CD14-positive monocyte (primary cell): ENCODE data around the gene KIF18A. TPM values are rescaled to one million over a fixed set of nuclear protein-coding genes. Genes with fewer than 3 reads are reported as not detected.

Experiments used
- DNase-seq, 3 donors: peaks; one replicate each; pipeline ENCODE4 v3.0.0-alpha.2; 2011 to 2022
- H2AFZ ChIP-seq: 2 replicates; pipeline ENCODE4 v1.6.0; 2012; ENCODE audit warnings: mild to moderate bottlenecking, low read depth, low read length, inconsistent platforms; ENCODE audit not compliant: insufficient read depth, poor library complexity, severe bottlenecking
- H3K27ac ChIP-seq, 2 donors: 1 replicate in 1 of 2; 2 replicates in 1 of 2; pipeline ENCODE4 v1.5.1; 2012 to 2013; ENCODE audit warnings: low read length in 2 of 2, control low read depth in 1 of 2, inconsistent platforms in 1 of 2, low read depth in 1 of 2, mild to moderate bottlenecking in 1 of 2
- H3K27me3 ChIP-seq, 2 donors: one replicate each; pipeline versions ENCODE4 v1.6.0 to v1.6.1; 2011 to 2013; ENCODE audit warnings: low read length in 2 of 2; ENCODE audit not compliant: control insufficient read depth in 2 of 2, insufficient read depth in 2 of 2
- H3K36me3 ChIP-seq, 2 donors: replicated peaks in 1 of 2; 1 replicate in 1 of 2; 2 replicates in 1 of 2; pipeline versions ENCODE4 v1.5.1 to v1.6.1; 2012 to 2013; ENCODE audit warnings: low read length in 2 of 2, control low read depth in 1 of 2, inconsistent platforms in 1 of 2, mild to moderate bottlenecking in 1 of 2; ENCODE audit not compliant: insufficient read depth in 2 of 2, control insufficient read depth in 1 of 2
- H3K4me1 ChIP-seq, 2 donors: 1 replicate in 1 of 2; 2 replicates in 1 of 2; pipeline versions ENCODE4 v1.5.1 to v1.6.1; 2012 to 2013; ENCODE audit warnings: low read length in 2 of 2, control low read depth in 1 of 2, inconsistent platforms in 1 of 2, mild to moderate bottlenecking in 1 of 2, moderate library complexity in 1 of 2; ENCODE audit not compliant: insufficient read depth in 2 of 2, control insufficient read depth in 1 of 2
- H3K4me2 ChIP-seq: replicated peaks from 2 replicates; pipeline ENCODE3; 2012; ENCODE audit warnings: low read length, moderate library complexity, mild to moderate bottlenecking; ENCODE audit not compliant: poor library complexity, severe bottlenecking; ENCODE audit errors: extremely low read depth
- H3K4me3 ChIP-seq, 3 experiments: fragments of 200-600 bp in 1 of 3; sonication (generic) in 1 of 3; replicated peaks in 1 of 3; 1 replicate in 2 of 3; 2 replicates in 1 of 3; pipeline ENCODE4 v1.5.1; 2011 to 2013; ENCODE audit warnings: low read length in 3 of 3, mild to moderate bottlenecking in 3 of 3, control low read depth in 2 of 3, low read depth in 2 of 3, inconsistent platforms in 1 of 3, moderate library complexity in 1 of 3
- H3K79me2 ChIP-seq: 2 replicates; pipeline ENCODE4 v1.6.0; 2012; ENCODE audit warnings: mild to moderate bottlenecking, control low read depth, inconsistent platforms, low read length, moderate library complexity; ENCODE audit not compliant: insufficient read depth
- H3K9ac ChIP-seq: 2 replicates; pipeline ENCODE4 v1.6.0; 2017; ENCODE audit warnings: low read length, mild to moderate bottlenecking; ENCODE audit not compliant: insufficient read depth, poor library complexity, severe bottlenecking
- H3K9me3 ChIP-seq, 2 donors: replicated peaks in 1 of 2; 1 replicate in 1 of 2; 2 replicates in 1 of 2; pipeline versions ENCODE4 v1.5.1 to v1.6.1; 2012 to 2013; ENCODE audit warnings: low read length in 2 of 2, control low read depth in 1 of 2; ENCODE audit not compliant: control insufficient read depth in 1 of 2, insufficient read depth in 1 of 2
- H4K20me1 ChIP-seq: 2 replicates; pipeline ENCODE4 v1.6.0; 2012; ENCODE audit warnings: mild to moderate bottlenecking, low read length, control low read depth, moderate library complexity; ENCODE audit not compliant: insufficient read depth
- H3K27ac Mint-ChIP-seq, 7 donors: one replicate each; pipeline ENCODE4 v1.8.0; 2020; ENCODE audit warnings: mild to moderate bottlenecking in 7 of 7, mixed read lengths in 7 of 7, moderate library complexity in 6 of 7, inconsistent platforms in 2 of 7
- H3K27me3 Mint-ChIP-seq, 3 donors: one replicate each; pipeline ENCODE4 v1.8.0; 2021 to 2022; ENCODE audit warnings: low read depth in 3 of 3, mild to moderate bottlenecking in 3 of 3, mixed read lengths in 3 of 3, moderate library complexity in 3 of 3, inconsistent platforms in 1 of 3
- H3K36me3 Mint-ChIP-seq, 2 donors: one replicate each; pipeline ENCODE4 v1.8.0; 2020; ENCODE audit warnings: mixed read lengths in 2 of 2, inconsistent platforms in 1 of 2, mild to moderate bottlenecking in 1 of 2
- H3K4me1 Mint-ChIP-seq: one replicate; pipeline ENCODE4 v1.8.0; 2020; ENCODE audit warnings: mild to moderate bottlenecking, mixed read lengths
- H3K4me3 Mint-ChIP-seq, 2 donors: one replicate each; pipeline ENCODE4 v1.8.0; 2020; ENCODE audit warnings: mild to moderate bottlenecking in 2 of 2, mixed read lengths in 2 of 2, moderate library complexity in 1 of 2
- H3K9me3 Mint-ChIP-seq, 7 donors: one replicate each; pipeline ENCODE4 v1.8.0; 2020 to 2022; ENCODE audit warnings: mixed read lengths in 7 of 7, mild to moderate bottlenecking in 6 of 7, moderate library complexity in 6 of 7, inconsistent platforms in 2 of 7
- WGBS: methylation state at CpG from one replicate; pipeline ENCODE4 v1.1.5; 2013; ENCODE audit warnings: missing lambda C conversion rate; ENCODE audit not compliant: insufficient coverage; 5-methylcytosine and 5-hydroxymethylcytosine counted together
- intact Hi-C, 2 donors: fragments of 100-400 bp; cut with micrococcal nuclease; formaldehyde crosslinking; loops; one replicate each; pipeline versions ENCODE4 v1.15.0 to v1.15.1; 2023
- polyA plus RNA-seq, 3 donors: library from polyadenylated mRNA; depleted of rRNA in 1 of 3; unstranded in 2 of 3; stranded (reverse) in 1 of 3; fragments of 300-500 nt in 2 of 3; fragments of >200 nt in 1 of 3; fragmentation: Illumina TruSeq in 2 of 3; gene quantifications; 1 replicate in 2 of 3; 2 replicates in 1 of 3; pipeline ENCODE4 v1.2.3, GENCODE V29; 2012 to 2021
- TF ChIP-seq, protein P1 (sequence below): fragments of 200-600 bp; IDR thresholded peaks from one replicate; pipeline ENCODE4 v1.8.0; 2022; ENCODE audit warnings: antibody characterized with exemption, mild to moderate bottlenecking

Gene KIF18A
- polyA plus RNA-seq, 3 donors = 0.13 to 0.73 TPM; not detected in 1

DNA sequence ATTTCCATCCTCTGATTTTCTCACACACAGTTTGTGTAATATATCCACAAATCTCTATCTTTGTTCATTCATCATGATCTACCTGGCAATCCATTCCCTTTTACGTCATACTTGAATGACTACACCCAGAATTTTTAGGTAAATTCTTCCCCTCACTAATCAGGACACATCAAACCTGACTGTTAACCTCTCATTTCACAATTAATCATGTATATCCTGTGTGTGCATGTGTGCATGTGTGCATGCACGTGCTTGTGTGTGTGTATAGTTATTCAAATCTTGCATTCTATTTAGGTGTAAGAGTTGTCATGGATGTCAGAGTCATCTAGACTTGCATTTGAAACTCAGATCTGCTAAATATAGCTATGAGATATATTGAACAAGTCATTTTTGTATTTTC is 130.4 kb downstream of the KIF18A start:
- no peaks in the 10 kb centered on the region for H3K79me2 ChIP-seq
- H3K27me3 ChIP-seq = no peaks in the 10 kb centered on the region
- no peaks in the 10 kb centered on the region for H3K4me1 ChIP-seq
- H4K20me1 ChIP-seq = no peaks in the 10 kb centered on the region
- H2AFZ ChIP-seq = no peak overlapping the region
- no peak overlapping the region for H3K4me3 ChIP-seq
- peaks cover 0 to 2% (median 0%) of the 10 kb centered on the region in 3 donors for H3K27me3 Mint-ChIP-seq
- TF ChIP-seq, protein P1, sequence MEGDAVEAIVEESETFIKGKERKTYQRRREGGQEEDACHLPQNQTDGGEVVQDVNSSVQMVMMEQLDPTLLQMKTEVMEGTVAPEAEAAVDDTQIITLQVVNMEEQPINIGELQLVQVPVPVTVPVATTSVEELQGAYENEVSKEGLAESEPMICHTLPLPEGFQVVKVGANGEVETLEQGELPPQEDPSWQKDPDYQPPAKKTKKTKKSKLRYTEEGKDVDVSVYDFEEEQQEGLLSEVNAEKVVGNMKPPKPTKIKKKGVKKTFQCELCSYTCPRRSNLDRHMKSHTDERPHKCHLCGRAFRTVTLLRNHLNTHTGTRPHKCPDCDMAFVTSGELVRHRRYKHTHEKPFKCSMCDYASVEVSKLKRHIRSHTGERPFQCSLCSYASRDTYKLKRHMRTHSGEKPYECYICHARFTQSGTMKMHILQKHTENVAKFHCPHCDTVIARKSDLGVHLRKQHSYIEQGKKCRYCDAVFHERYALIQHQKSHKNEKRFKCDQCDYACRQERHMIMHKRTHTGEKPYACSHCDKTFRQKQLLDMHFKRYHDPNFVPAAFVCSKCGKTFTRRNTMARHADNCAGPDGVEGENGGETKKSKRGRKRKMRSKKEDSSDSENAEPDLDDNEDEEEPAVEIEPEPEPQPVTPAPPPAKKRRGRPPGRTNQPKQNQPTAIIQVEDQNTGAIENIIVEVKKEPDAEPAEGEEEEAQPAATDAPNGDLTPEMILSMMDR = no peak
- H3K9me3 Mint-ChIP-seq = peaks cover 2 to 12% (median 5%) of the 10 kb centered on the region in 7 donors
- intact Hi-C loops = no loop called here
- no peaks in the 10 kb centered on the region for H3K4me1 Mint-ChIP-seq
- H3K4me3 Mint-ChIP-seq = no peak overlapping the region
- H3K9me3 ChIP-seq = no peaks in the 10 kb centered on the region
- no peaks in the 10 kb centered on the region for H3K36me3 Mint-ChIP-seq
- no peaks in the 10 kb centered on the region for H3K36me3 ChIP-seq
- WGBS = 100% methylated on average over 1 of the region's 2 CpGs
- H3K27ac ChIP-seq = no peak overlapping the region
- no peak overlapping the region for H3K4me2 ChIP-seq
- DNase-seq = no peak
- H3K27ac Mint-ChIP-seq = no peak overlapping the region
- H3K9ac ChIP-seq = no peak overlapping the region

DNA sequence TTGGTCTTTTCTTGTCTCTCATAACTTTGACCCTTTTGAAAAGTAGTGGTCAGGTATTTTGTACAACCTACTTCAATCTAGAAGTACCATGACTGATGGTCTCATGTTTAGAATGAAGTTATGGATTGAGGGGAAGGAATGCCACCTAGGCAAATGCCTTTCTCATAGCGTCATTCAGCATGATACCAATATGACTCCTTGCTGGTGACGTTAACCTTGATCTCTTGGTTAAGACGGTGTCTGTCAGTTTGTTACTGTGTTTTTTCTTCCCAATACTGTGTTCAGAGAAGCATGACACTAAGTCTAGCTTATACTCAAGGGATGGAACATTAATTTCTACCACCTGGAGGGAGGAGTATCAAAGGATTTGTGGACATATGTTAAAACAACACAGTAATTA is 130.9 kb downstream of the KIF18A start:
- Histone ChIP-seq H2AFZ (no peak overlapping the region), H3K27ac (no peak overlapping the region), H3K27me3 (no peaks in the 10 kb centered on the region), H3K9me3 (no peaks in the 10 kb centered on the region), H3K79me2 (no peaks in the 10 kb centered on the region), H3K9ac (no peak overlapping the region), H3K36me3 (no peaks in the 10 kb centered on the region), H4K20me1 (no peaks in the 10 kb centered on the region), H3K4me2 (no peak overlapping the region), H3K4me1 (no peaks in the 10 kb centered on the region), H3K4me3 (no peak overlapping the region)
- H3K27me3 Mint-ChIP-seq = peaks cover 0 to 2% (median 1%) of the 10 kb centered on the region in 3 donors
- no peak for DNase-seq
- peaks cover 2 to 12% (median 5%) of the 10 kb centered on the region in 7 donors for H3K9me3 Mint-ChIP-seq
- no peaks in the 10 kb centered on the region for H3K4me1 Mint-ChIP-seq
- no peak overlapping the region for H3K4me3 Mint-ChIP-seq
- TF ChIP-seq, protein P1 = no peak
- H3K36me3 Mint-ChIP-seq = no peaks in the 10 kb centered on the region
- intact Hi-C loops = no loop called here
- no peak overlapping the region for H3K27ac Mint-ChIP-seq
- no CpG with 5 or more reads among the region's 3 CpGs for WGBS
